GM12891 (cell line): Measurements from ENCODE around the gene PARVG.

Source experiments
- POLR2A ChIP-seq: IDR thresholded peaks from 2 replicates; pipeline ENCODE4 v1.6.1; 2011; ENCODE audit warnings: low read depth, low read length, control low read depth
- TAF1 ChIP-seq: IDR thresholded peaks from 2 replicates; pipeline ENCODE4 v1.6.1; 2011; ENCODE audit warnings: low read depth, low read length, control low read depth

DNA sequence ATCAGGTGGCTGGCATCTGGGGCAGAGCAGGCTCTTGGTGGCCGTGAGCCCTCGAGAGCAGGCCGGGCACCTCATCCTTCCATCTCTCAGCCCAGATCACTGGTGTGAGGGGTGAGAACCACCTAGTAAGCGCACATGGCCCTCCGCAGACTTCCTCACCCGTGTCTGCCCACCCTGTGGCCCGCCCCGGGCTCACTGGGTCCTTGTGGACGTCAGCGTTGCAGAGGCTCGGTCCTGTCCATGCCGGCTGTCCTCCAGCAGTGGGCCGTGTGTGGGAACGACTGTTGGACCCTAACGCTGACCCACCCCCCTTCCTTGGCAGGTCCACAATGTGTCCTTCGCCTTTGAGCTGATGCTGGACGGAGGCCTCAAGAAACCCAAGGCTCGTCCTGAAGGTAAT lies 17.2 kb upstream of the PARVG start:
- TF ChIP-seq TAF1 (no peak), POLR2A (no peak)
